PFSK-1 (cell line): ENCODE results near the gene CDKN2B-AS1.

ENCODE experiments used
- POLR2AphosphoS5 ChIP-seq: IDR thresholded peaks from 2 replicates; pipeline ENCODE4 v1.6.1; 2012; ENCODE audit warnings: low read depth, mild to moderate bottlenecking, control low read depth, low read length, moderate library complexity
- SIN3A ChIP-seq: IDR thresholded peaks from 2 replicates; pipeline ENCODE4 v1.6.1; 2012; ENCODE audit warnings: mild to moderate bottlenecking, low read length, moderate library complexity, borderline replicate concordance; ENCODE audit not compliant: insufficient read depth
- TAF1 ChIP-seq: IDR thresholded peaks from 2 replicates; pipeline ENCODE4 v1.6.1; 2012; ENCODE audit warnings: low read length, control low read depth, borderline replicate concordance; ENCODE audit not compliant: insufficient read depth

DNA sequence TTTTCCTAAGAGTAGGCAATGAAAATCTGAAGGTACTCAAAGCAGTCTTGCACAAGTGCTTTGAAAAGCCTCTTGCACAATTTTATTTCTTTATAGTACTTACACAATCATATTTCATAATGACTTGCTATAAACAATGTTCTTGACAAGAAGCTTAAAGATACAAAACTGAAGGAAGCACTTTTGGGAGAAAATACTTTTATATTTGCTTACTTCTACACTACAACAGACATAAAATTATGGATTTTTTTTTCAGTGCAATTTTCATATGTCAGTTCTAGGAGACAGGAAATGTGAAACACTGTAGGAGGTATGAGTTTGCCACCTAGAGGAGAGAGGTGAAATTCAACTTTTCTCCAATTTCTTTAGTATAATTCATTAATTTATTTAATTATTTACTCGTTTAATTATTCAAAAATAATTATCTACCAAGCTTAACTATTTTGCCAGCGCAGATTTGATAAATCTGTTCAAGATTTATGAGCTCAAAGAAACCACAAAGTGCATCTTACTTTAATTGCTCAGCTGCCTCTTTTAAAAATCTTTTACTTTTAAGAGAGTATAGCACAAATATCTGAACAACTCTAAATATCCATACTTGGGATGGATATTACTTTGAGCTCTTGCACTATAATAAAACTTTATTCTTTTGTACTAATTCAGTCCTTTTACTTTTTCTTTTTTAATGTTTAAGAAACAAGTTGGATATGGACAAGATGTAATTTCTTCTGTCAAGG lies 43.5 kb downstream of the CDKN2B-AS1 start:
- TF ChIP-seq SIN3A (no peak), POLR2AphosphoS5 (no peak), TAF1 (no peak)
